Measurements from ENCODE around the gene CWC27. TPM values are rescaled to one million over a fixed set of nuclear protein-coding genes. Genes with fewer than 3 reads are reported as not detected.

Gene CWC27
- total and polyA plus RNA-seq, 2 of the 13 experiments (the other 11 are each of a cell fraction or from before 2014, with no cell fraction given): 21.1 to 25.7 TPM

GRCh38 chr5:64796301-64796700, 27.6 kb downstream of the CWC27 start (continued):
- TF ChIP-seq REST (IDR thresholded peaks at IDR 0.05; ENCODE audit: borderline replicate concordance in 1 of 2, low read depth in 1 of 2, low read length in 2 of 2) (no peak), ZNF782 (CRISPR knock-in tag; IDR thresholded peaks at IDR 0.05; ENCODE audit: borderline replicate concordance) (no peak), NCOA1 (CRISPR knock-in tag; IDR thresholded peaks at IDR 0.05) (no peak), EED (CRISPR knock-in tag; IDR thresholded peaks at IDR 0.05) (no peak), HNF1B (CRISPR knock-in tag; IDR thresholded peaks at IDR 0.05) (no peak), HINFP (CRISPR knock-in tag; IDR thresholded peaks at IDR 0.05; ENCODE audit: low read depth) (no peak)
